DMS153 (cell line): ENCODE measurements around the gene ANKK1.

Experiments used
- DNase-seq: peaks from one replicate; lab custom pipeline; 2025; lab: John Stamatoyannopoulos, UW

The ANKK1 gene

GRCh38 chr11:113387605-113388211 lies at the start of gene ANKK1:
Gene ANKK1, plus strand, starts transcription at chr11:113387779. Its CDS starts 106 bp downstream, at chr11:113387885.
- DNase-seq = no peak

GRCh38 chr11:113338730-113339129 lies 48.8 kb upstream of the ANKK1 start:
- DNase-seq = no peak

- DNase-seq = peak; percentile 29
Measured at GRCh38 chr11:113339929-113340589, 47.5 kb upstream of the ANKK1 start.

- DNase-seq = peak; percentile 31
Measured at GRCh38 chr11:113341388-113342165, 46.0 kb upstream of the ANKK1 start.

GRCh38 chr11:113345978-113346377 lies 41.6 kb upstream of the ANKK1 start:
- DNase-seq = no peak

GRCh38 chr11:113349528-113349927 lies 38.1 kb upstream of the ANKK1 start:
- DNase-seq = no peak

GRCh38 chr11:113350336-113351067 lies 37.1 kb upstream of the ANKK1 start:
- DNase-seq = peak; percentile 22

GRCh38 chr11:113351068-113351450 lies 36.5 kb upstream of the ANKK1 start:
- no peak for DNase-seq

GRCh38 chr11:113351480-113351879 lies 36.1 kb upstream of the ANKK1 start:
- DNase-seq = no peak

- no peak for DNase-seq
Measured at GRCh38 chr11:113356203-113356602, 31.4 kb upstream of the ANKK1 start.

- DNase-seq = no peak
Measured at GRCh38 chr11:113363406-113363805, 24.2 kb upstream of the ANKK1 start.

- no peak for DNase-seq
Measured at GRCh38 chr11:113363996-113364641, 23.5 kb upstream of the ANKK1 start.

GRCh38 chr11:113365895-113366294 lies 21.7 kb upstream of the ANKK1 start:
- no peak for DNase-seq

GRCh38 chr11:113369411-113369810 lies 18.2 kb upstream of the ANKK1 start:
- DNase-seq = no peak

- DNase-seq = no peak
Measured at GRCh38 chr11:113370634-113371033, 16.9 kb upstream of the ANKK1 start.

GRCh38 chr11:113372309-113372708 lies 15.3 kb upstream of the ANKK1 start:
- no peak for DNase-seq

GRCh38 chr11:113373306-113373705 lies 14.3 kb upstream of the ANKK1 start:
- DNase-seq = no peak

GRCh38 chr11:113373981-113374560 lies 13.5 kb upstream of the ANKK1 start:
- DNase-seq = no peak

GRCh38 chr11:113375402-113375801 lies 12.2 kb upstream of the ANKK1 start:
- no peak for DNase-seq

- DNase-seq = no peak
Measured at GRCh38 chr11:113376156-113376555, 11.4 kb upstream of the ANKK1 start.

- no peak for DNase-seq
Measured at GRCh38 chr11:113377681-113378412, 9.7 kb upstream of the ANKK1 start.
